ENCODE results near the gene CDH4. TPM values are rescaled to one million over a fixed set of nuclear protein-coding genes. Genes with fewer than 3 reads are reported as not detected.

CDH4 gene
- total and polyA plus RNA-seq, 2 donors (not counting 3 experiments of a cell fraction or from before 2014, with no cell fraction given): 0.17 to 0.51 TPM

GRCh38 chr20:61325718-61326117 lies 73.7 kb downstream of the CDH4 start:
- intact Hi-C loops (cut with micrococcal nuclease): no loop called here
- no peak for TF ChIP-seq CTCF (IDR thresholded peaks at IDR 0.05; ENCODE audit: extremely low read depth in 1 of 2, insufficient read depth in 1 of 2, low read depth in 1 of 2, low read length in 2 of 2)
- no peak for TF ChIP-seq MYC (IDR thresholded peaks at IDR 0.05; ENCODE audit: low read depth, low read length)
- no peak for TF ChIP-seq JUN (IDR thresholded peaks at IDR 0.05; ENCODE audit: borderline replicate concordance, insufficient read depth, insufficient read length, low read depth)
- TF ChIP-seq FOS (IDR thresholded peaks at IDR 0.05; ENCODE audit: borderline replicate concordance, insufficient read depth, low read length): no peak
- TF ChIP-seq EZH2 (IDR thresholded peaks at IDR 0.05; ENCODE audit: borderline replicate concordance, low read depth, low read length, severe bottlenecking): no peak
- TF ChIP-seq POLR2AphosphoS5 (IDR thresholded peaks at IDR 0.05; ENCODE audit: insufficient read depth, low read depth, low read length): no peak
- TF ChIP-seq POLR2A (IDR thresholded peaks at IDR 0.05; ENCODE audit: low read depth, low read length): no peak
- TF ChIP-seq MAX (IDR thresholded peaks at IDR 0.05; ENCODE audit: insufficient read depth, insufficient read length): no peak
- TF ChIP-seq GATA2 (IDR thresholded peaks at IDR 0.05; ENCODE audit: insufficient read depth, insufficient read length, low read depth, low read length): no peak

More at GRCh38 chr20:61325718-61326117, 73.7 kb downstream of the CDH4 start:
- CTCF ChIA-PET: no interaction called here
- BruUV-seq (replicated peaks): no TSS peak
- dilution Hi-C loops (cut with MboI; ENCODE audit: extremely low pct_ligation_motif_present, low sequenced_read_pairs): no loop called here
- DNase-seq (ENCODE audit: low read depth, low spot score) (no peak), FAIRE-seq (no peak)
- no peak overlapping the region for H3K9ac ChIP-seq (replicated peaks; ENCODE audit: extremely low read depth, insufficient read depth, low read length)
- no peak overlapping the region for H3K4me2 ChIP-seq (ENCODE audit: insufficient read depth, low read length)
- H2AFZ ChIP-seq (ENCODE audit: low read depth, low read length): no peak overlapping the region
- H3K9me1 ChIP-seq (replicated peaks; ENCODE audit: control insufficient read depth, extremely low read depth, insufficient read depth, low read length): no peaks in the 10 kb centered on the region
- H3K27me3 ChIP-seq (ENCODE audit: control insufficient read depth in 2 of 2, insufficient read depth in 2 of 2, low read length in 2 of 2): no peaks in the 10 kb centered on the region
- no peaks in the 10 kb centered on the region for H3K79me2 ChIP-seq (ENCODE audit: control insufficient read depth, insufficient read depth, low read length)
- no peaks in the 10 kb centered on the region for H3K36me3 ChIP-seq (ENCODE audit: control insufficient read depth in 2 of 2, extremely low read depth in 1 of 2, insufficient read depth in 2 of 2, low read length in 2 of 2)
- H3K9me3 ChIP-seq (replicated peaks; ENCODE audit: control insufficient read depth, insufficient read depth, low read length): no peaks in the 10 kb centered on the region
- H3K4me1 ChIP-seq (ENCODE audit: control insufficient read depth, extremely low read depth, insufficient read depth, low read length): no peaks in the 10 kb centered on the region
- POLR2A ChIA-PET: no interaction called here
- no peaks in the 10 kb centered on the region for H4K20me1 ChIP-seq (replicated peaks; ENCODE audit: control insufficient read depth, extremely low read depth, insufficient read depth, low read length)
- no peak overlapping the region for H3K27ac ChIP-seq (ENCODE audit: insufficient read depth, low read depth, low read length)
- no peak overlapping the region for H3K4me3 ChIP-seq (replicated peaks in 1 of 3; ENCODE audit: insufficient read depth in 1 of 3, low read depth in 1 of 3, low read length in 3 of 3)

All from endothelial cell of umbilical vein (primary cell).